Body of pancreas (tissue), 4 donors: ENCODE data around the gene ARAF.

Source experiments
- CTCF ChIP-seq, 7 experiments: fragments of 450-650 bp in 4 of 7; fragments of 200-600 bp in 3 of 7; sonication (generic) in 3 of 7; IDR thresholded peaks; one replicate each; pipeline ENCODE4 v1.5.1; 2016 to 2019; ENCODE audit warnings: antibody characterized with exemption in 7 of 7
- POLR2A ChIP-seq, 3 donors: fragments of 450-650 bp; IDR thresholded peaks; one replicate each; pipeline ENCODE4 v1.6.1; 2016; ENCODE audit warnings: antibody characterized with exemption in 3 of 3, mild to moderate bottlenecking in 2 of 3

GRCh38 chrX:47584714-47585113 is 23.7 kb downstream of the ARAF start:
- TF ChIP-seq POLR2A (IDR thresholded peaks at IDR 0.05) (no peak), CTCF (IDR thresholded peaks at IDR 0.05) (no peak)
